Stomach (tissue), 4 donors: ENCODE measurements around the gene SRSF1.

ENCODE experiments used
- POLR2A ChIP-seq, 4 donors: fragments of 450-650 bp; IDR thresholded peaks; one replicate each; pipeline ENCODE4 v1.6.1; 2016; ENCODE audit warnings: antibody characterized with exemption in 4 of 4, control low read depth in 2 of 4, mild to moderate bottlenecking in 1 of 4, moderate library complexity in 1 of 4
- POLR2AphosphoS5 ChIP-seq, 3 donors: sonication (generic); formaldehyde crosslinking; IDR thresholded peaks; one replicate each; pipeline ENCODE4 v1.6.1; 2016; ENCODE audit warnings: antibody characterized with exemption in 3 of 3
- TF ChIP-seq, protein P1 (sequence below), 7 experiments: fragments of 450-650 bp in 4 of 7; fragments of 200-600 bp in 3 of 7; sonication (generic) in 3 of 7; IDR thresholded peaks; one replicate each; pipeline ENCODE4 v1.5.1; 2016 to 2019; ENCODE audit warnings: antibody characterized with exemption in 7 of 7, control low read depth in 2 of 7, mild to moderate bottlenecking in 1 of 7

GRCh38 chr17:58010067-58010799 is 3.2 kb upstream of the SRSF1 start:
- TF ChIP-seq, protein P1, sequence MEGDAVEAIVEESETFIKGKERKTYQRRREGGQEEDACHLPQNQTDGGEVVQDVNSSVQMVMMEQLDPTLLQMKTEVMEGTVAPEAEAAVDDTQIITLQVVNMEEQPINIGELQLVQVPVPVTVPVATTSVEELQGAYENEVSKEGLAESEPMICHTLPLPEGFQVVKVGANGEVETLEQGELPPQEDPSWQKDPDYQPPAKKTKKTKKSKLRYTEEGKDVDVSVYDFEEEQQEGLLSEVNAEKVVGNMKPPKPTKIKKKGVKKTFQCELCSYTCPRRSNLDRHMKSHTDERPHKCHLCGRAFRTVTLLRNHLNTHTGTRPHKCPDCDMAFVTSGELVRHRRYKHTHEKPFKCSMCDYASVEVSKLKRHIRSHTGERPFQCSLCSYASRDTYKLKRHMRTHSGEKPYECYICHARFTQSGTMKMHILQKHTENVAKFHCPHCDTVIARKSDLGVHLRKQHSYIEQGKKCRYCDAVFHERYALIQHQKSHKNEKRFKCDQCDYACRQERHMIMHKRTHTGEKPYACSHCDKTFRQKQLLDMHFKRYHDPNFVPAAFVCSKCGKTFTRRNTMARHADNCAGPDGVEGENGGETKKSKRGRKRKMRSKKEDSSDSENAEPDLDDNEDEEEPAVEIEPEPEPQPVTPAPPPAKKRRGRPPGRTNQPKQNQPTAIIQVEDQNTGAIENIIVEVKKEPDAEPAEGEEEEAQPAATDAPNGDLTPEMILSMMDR (IDR thresholded peaks at IDR 0.05) = no peak
- TF ChIP-seq POLR2AphosphoS5 (IDR thresholded peaks at IDR 0.05) (no peak), POLR2A (IDR thresholded peaks at IDR 0.05) (no peak)
